ENCODE measurements around the gene SLC51A. TPM values are rescaled to one million over a fixed set of nuclear protein-coding genes. Genes with fewer than 3 reads are reported as not detected.
"Not testable (repeated sequence)": the region's sequence is repeated elsewhere in the genome, so short reads cannot be mapped to it uniquely, and the experiment has no call there.

The SLC51A gene
- total and polyA plus RNA-seq, 10 donors, result 0.30 to 14.6 (median 3.4) TPM

GRCh38 chr3:196181127-196181546 is 35.2 kb upstream of the SLC51A start:
- peak; percentile 67 for DNase-seq
- H3K4me1 ChIP-seq, result peaks cover 0 to 47% (median 31%) of the 10 kb centered on the region in 6 donors
- H3K4me3 ChIP-seq, result no peak overlapping the region
- no peaks in the 10 kb centered on the region for H3K36me3 ChIP-seq
- no peaks in the 10 kb centered on the region for H3K27me3 ChIP-seq (replicated peaks in 1 of 7)
- H3K27ac ChIP-seq, result peak overlapping the region in 6 of 8 donors; percentile 38 to 87 (median 84)
- no peaks in the 10 kb centered on the region for H3K9me3 ChIP-seq
- 64 to 79% (median 70%) methylated on average over 10 of the region's 10 CpGs for WGBS, 5 donors
- intact Hi-C loops (cut with DNase I; ENCODE audit: low total_unique reads), result no loop called here
- no peak for TF ChIP-seq POLR2A (IDR thresholded peaks at IDR 0.05)
- TF ChIP-seq POLR2AphosphoS5 (IDR thresholded peaks at IDR 0.05), result no peak
- TF ChIP-seq, protein P1, sequence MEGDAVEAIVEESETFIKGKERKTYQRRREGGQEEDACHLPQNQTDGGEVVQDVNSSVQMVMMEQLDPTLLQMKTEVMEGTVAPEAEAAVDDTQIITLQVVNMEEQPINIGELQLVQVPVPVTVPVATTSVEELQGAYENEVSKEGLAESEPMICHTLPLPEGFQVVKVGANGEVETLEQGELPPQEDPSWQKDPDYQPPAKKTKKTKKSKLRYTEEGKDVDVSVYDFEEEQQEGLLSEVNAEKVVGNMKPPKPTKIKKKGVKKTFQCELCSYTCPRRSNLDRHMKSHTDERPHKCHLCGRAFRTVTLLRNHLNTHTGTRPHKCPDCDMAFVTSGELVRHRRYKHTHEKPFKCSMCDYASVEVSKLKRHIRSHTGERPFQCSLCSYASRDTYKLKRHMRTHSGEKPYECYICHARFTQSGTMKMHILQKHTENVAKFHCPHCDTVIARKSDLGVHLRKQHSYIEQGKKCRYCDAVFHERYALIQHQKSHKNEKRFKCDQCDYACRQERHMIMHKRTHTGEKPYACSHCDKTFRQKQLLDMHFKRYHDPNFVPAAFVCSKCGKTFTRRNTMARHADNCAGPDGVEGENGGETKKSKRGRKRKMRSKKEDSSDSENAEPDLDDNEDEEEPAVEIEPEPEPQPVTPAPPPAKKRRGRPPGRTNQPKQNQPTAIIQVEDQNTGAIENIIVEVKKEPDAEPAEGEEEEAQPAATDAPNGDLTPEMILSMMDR (IDR thresholded peaks at IDR 0.05 in 8 of 11, conservative IDR thresholded peaks at IDR 0.05 in 3 of 11), result no peak

- H3K4me3 ChIP-seq; H3K27ac ChIP-seq; H3K27me3 ChIP-seq (replicated peaks in 1 of 7); H3K36me3 ChIP-seq; intact Hi-C loops (cut with DNase I; ENCODE audit: low total_unique reads); DNase-seq; H3K9me3 ChIP-seq: not testable (repeated sequence)
- H3K4me1 ChIP-seq, result peaks cover 4 to 61% (median 42%) of the 10 kb centered on the region in 6 donors
- WGBS, 5 donors, result 87 to 94% (median 93%) methylated on average over 4 of the region's 4 CpGs
Observed at GRCh38 chr3:196184169-196184432, 32.2 kb upstream of the SLC51A start.

- TF ChIP-seq POLR2AphosphoS5 (IDR thresholded peaks at IDR 0.05), result no peak
- no peak for TF ChIP-seq POLR2A (IDR thresholded peaks at IDR 0.05)
- TF ChIP-seq, protein P1 (IDR thresholded peaks at IDR 0.05 in 8 of 11, conservative IDR thresholded peaks at IDR 0.05 in 3 of 11), result no peak
- no peak overlapping the region for H3K4me3 ChIP-seq
- no peaks in the 10 kb centered on the region for H3K9me3 ChIP-seq
- no peaks in the 10 kb centered on the region for H3K27me3 ChIP-seq (replicated peaks in 1 of 7)
- intact Hi-C loops (cut with DNase I; ENCODE audit: low total_unique reads), result no loop called here
- DNase-seq, result no peak
- no peak overlapping the region for H3K27ac ChIP-seq
- no peaks in the 10 kb centered on the region for H3K36me3 ChIP-seq
- H3K4me1 ChIP-seq, result peaks cover 2 to 61% (median 35%) of the 10 kb centered on the region in 6 donors
- 93 to 96% (median 94%) methylated on average over 13 to 15 of the region's 15 CpGs for WGBS, 5 donors
Observed at GRCh38 chr3:196184881-196185280, 31.5 kb upstream of the SLC51A start.

GRCh38 chr3:196186651-196187573 is 29.4 kb upstream of the SLC51A start:
- DNase-seq, result no peak
- H3K4me1 ChIP-seq, result peaks cover 2 to 54% (median 27%) of the 10 kb centered on the region in 6 donors
- intact Hi-C loops (cut with DNase I; ENCODE audit: low total_unique reads), result no loop called here
- H3K27ac ChIP-seq, result peak overlapping the region; percentile 53 to 86 (median 64)
- WGBS, 5 donors, result 30 to 38% (median 33%) methylated on average over 30 to 31 of the region's 31 CpGs
- peak in 1 of 3 donors; percentile 51 for TF ChIP-seq POLR2AphosphoS5 (IDR thresholded peaks at IDR 0.05)
- TF ChIP-seq, protein P1 (IDR thresholded peaks at IDR 0.05 in 8 of 11, conservative IDR thresholded peaks at IDR 0.05 in 3 of 11), result no peak
- H3K36me3 ChIP-seq, result no peaks in the 10 kb centered on the region
- H3K27me3 ChIP-seq (replicated peaks in 1 of 7), result no peaks in the 10 kb centered on the region
- H3K4me3 ChIP-seq, result peak overlapping the region in 3 of 8 donors; percentile 6 to 49 (median 10)
- H3K9me3 ChIP-seq, result no peaks in the 10 kb centered on the region

Data from spleen (tissue), 11 donors.